ENCODE measurements around the gene PAOX. TPM values are rescaled to one million over a fixed set of nuclear protein-coding genes. Genes with fewer than 3 reads are reported as not detected.
"Not testable (repeated sequence)": the region's sequence is repeated elsewhere in the genome, so short reads cannot be mapped to it uniquely, and the experiment has no call there.

Gene PAOX
- total and polyA plus RNA-seq, 7 donors, result 2.4 to 5.2 (median 3.5) TPM

DNA sequence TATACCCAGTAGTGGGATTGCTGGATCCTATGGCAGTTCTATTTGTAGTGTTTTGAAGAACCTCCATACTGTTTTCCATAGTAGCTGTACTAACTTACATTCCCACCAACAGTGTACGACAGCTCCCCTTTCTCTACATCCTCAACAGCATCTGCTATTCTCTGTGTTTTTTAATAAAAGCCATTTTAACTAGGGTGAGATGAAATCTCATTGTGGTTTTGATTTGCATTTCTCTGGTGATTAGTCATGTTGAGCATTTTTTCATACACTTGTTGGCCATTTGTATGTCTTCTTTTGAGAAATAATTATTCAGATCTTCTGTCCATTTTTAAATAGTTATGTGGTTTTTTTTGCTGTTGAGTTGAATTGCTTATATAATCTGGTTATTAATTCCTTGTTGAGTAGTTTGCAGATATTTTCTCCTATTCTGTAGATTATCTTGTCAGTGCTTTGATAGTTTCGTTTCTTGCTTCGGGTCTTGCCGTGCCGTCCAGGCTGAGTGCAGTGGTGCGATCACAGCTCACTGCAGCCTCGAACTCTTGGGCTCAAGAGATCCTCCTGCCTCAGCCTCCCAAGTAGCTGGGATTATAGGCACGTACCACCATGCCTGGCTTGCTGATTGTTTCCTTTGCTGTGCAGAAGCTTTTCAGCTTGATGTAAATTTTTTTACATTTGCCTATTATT is 26.9 kb downstream of the PAOX start:
- ATAC-seq (no peak), DNase-seq (no peak)
- TF ChIP-seq, protein P1, sequence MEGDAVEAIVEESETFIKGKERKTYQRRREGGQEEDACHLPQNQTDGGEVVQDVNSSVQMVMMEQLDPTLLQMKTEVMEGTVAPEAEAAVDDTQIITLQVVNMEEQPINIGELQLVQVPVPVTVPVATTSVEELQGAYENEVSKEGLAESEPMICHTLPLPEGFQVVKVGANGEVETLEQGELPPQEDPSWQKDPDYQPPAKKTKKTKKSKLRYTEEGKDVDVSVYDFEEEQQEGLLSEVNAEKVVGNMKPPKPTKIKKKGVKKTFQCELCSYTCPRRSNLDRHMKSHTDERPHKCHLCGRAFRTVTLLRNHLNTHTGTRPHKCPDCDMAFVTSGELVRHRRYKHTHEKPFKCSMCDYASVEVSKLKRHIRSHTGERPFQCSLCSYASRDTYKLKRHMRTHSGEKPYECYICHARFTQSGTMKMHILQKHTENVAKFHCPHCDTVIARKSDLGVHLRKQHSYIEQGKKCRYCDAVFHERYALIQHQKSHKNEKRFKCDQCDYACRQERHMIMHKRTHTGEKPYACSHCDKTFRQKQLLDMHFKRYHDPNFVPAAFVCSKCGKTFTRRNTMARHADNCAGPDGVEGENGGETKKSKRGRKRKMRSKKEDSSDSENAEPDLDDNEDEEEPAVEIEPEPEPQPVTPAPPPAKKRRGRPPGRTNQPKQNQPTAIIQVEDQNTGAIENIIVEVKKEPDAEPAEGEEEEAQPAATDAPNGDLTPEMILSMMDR (IDR thresholded peaks at IDR 0.05), result no peak
- intact Hi-C loops (cut with DNase I), result no loop called here
- Histone ChIP-seq H3K36me3 (ENCODE audit: insufficient read depth in 1 of 2, low read depth in 1 of 2) (peaks cover 11 to 97% of the 10 kb centered on the region in 2 donors), H3K9me3 (peaks cover 2% of the 10 kb centered on the region), H3K4me1 (no peaks in the 10 kb centered on the region), H3K27ac (no peak overlapping the region), H3K4me3 (no peak overlapping the region), H3K27me3 (ENCODE audit: insufficient read depth in 3 of 3, low read length in 2 of 3) (no peaks in the 10 kb centered on the region)
- WGBS, 3 donors, result 90 to 96% (median 95%) methylated on average over 8 of the region's 8 CpGs

DNA sequence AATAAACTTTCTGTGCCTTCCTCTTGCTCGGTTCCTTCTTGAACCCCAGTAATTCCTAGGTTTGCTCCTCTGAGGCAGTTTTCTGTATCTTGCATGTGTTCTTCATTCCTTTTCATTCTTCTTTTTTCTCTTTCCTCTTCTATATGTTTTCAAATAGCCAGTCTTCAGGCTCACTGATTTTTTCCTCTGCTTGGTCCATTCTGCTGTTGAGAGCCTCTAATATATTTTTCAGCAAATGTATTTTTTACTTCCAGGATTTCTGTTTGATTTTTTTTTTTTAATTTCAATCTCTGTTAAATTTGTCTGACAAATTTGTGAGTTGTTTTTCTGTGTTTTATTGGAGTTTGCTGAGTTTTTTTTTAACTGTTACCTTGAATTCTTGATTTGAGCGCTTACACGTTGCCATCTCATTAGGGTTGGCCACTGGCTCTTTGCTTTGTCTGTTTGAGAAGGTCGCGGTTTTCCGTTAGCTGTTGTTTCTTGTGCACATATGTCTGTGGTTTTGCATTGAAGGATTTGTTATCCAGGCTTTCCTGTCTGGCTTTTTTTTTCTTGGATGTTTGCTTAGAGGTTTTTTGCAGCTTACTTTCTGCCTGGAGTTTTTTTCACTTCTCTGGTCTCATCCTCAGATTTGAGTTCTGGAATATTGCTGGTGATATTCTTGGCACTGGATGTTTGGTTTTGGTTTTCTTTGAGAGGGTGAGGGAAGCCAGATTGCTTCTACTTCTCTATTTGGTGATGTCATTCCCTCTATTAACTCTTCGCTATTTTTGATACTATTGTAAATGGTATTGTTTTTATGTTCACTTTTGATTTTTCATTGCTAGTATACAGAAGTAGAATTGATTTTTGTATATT is 32.7 kb downstream of the PAOX start:
- H3K36me3 ChIP-seq (ENCODE audit: insufficient read depth in 1 of 2, low read depth in 1 of 2), result peaks cover 5 to 75% of the 10 kb centered on the region in 2 donors
- 97 to 99% (median 97%) methylated on average over 7 of the region's 7 CpGs for WGBS, 3 donors
- H3K9me3 ChIP-seq, result peaks cover 23% of the 10 kb centered on the region
- ATAC-seq (no peak), DNase-seq (no peak)
- no peak overlapping the region for H3K27ac ChIP-seq
- H3K4me1 ChIP-seq, result no peaks in the 10 kb centered on the region
- TF ChIP-seq, protein P1 (IDR thresholded peaks at IDR 0.05), result no peak
- H3K27me3 ChIP-seq (ENCODE audit: insufficient read depth in 3 of 3, low read length in 2 of 3), result no peaks in the 10 kb centered on the region
- intact Hi-C loops (cut with DNase I), result no loop called here
- no peak overlapping the region for H3K4me3 ChIP-seq

DNA sequence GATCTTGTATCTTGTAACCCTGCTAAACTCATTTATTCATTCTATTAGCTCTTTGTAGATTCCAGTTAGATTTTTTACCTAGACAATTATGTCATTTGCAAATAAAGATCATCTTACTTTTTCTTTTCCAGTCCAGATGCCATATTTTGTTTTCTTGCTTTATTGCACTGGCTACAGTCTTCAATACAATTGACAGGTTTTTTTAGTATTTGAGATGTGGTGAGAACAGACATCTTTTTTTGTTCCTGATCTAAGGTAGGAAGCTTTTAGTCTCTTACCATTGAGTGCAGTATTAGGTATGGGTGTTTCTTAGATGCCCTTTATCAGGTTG is 33.3 kb downstream of the PAOX start:
- TF ChIP-seq, protein P1 (IDR thresholded peaks at IDR 0.05), result no peak
- H3K27ac ChIP-seq, result no peak overlapping the region
- intact Hi-C loops (cut with DNase I), result no loop called here
- H3K4me1 ChIP-seq, result no peaks in the 10 kb centered on the region
- peaks cover 5 to 69% of the 10 kb centered on the region in 2 donors for H3K36me3 ChIP-seq (ENCODE audit: insufficient read depth in 1 of 2, low read depth in 1 of 2)
- no peak for ATAC-seq
- H3K27me3 ChIP-seq (ENCODE audit: insufficient read depth in 3 of 3, low read length in 2 of 3), result no peaks in the 10 kb centered on the region
- DNase-seq, result no peak
- no peak overlapping the region for H3K4me3 ChIP-seq
- peaks cover 23% of the 10 kb centered on the region for H3K9me3 ChIP-seq

DNA sequence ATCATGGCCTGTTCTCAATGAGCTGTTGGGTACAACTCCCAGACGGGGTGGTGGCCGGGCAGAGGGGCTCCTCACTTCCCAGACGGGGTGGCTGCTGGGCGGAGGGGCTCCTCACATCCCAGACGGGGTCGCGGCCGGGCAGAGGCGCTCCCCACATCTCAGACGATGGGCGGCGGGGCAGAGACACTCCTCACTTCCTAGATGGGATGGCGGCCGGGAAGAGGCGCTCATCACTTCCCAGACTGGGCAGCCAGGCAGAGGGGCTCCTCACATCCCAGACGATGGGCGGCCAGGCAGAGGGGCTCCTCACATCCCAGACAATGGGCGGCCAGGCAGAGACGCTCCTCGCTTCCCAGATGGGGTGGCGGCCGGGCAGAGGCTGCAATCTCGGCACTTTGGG is 35.3 kb downstream of the PAOX start:
- ATAC-seq; H3K4me1 ChIP-seq; intact Hi-C loops (cut with DNase I); H3K27ac ChIP-seq; H3K4me3 ChIP-seq; DNase-seq; H3K27me3 ChIP-seq (ENCODE audit: insufficient read depth in 3 of 3, low read length in 2 of 3): not testable (repeated sequence)
- Histone ChIP-seq H3K9me3 (peaks cover 23% of the 10 kb centered on the region), H3K36me3 (ENCODE audit: insufficient read depth in 1 of 2, low read depth in 1 of 2) (peaks cover 0 to 63% of the 10 kb centered on the region in 2 donors)
- 99% methylated on average over 16 to 21 of the region's 23 CpGs for WGBS, 3 donors

DNA sequence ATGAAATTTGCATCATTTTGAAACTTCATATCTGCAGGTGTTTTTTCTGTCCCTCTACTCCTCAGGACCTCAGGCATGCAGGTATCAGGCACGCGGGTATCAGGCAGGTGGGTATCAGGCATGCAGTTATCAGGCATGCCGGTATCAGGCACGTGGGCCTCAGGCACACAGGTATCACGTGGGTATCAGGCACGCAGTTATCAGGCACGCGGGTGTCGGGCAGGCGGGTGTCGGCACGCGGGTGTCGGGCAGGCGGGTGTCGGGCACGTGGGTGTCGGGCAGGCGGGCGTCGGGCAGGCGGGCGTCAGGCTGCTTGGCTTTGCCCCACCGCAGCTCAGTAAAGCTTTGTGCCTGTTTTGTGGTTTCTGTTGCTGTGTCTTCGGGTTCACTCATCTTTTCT is 36.7 kb downstream of the PAOX start:
- Histone ChIP-seq H3K4me3 (no peak overlapping the region), H3K27me3 (ENCODE audit: insufficient read depth in 3 of 3, low read length in 2 of 3) (peaks cover 0 to 5% (median 0%) of the 10 kb centered on the region in 3 donors), H3K36me3 (ENCODE audit: insufficient read depth in 1 of 2, low read depth in 1 of 2) (peaks cover 0 to 63% of the 10 kb centered on the region in 2 donors), H3K27ac (no peak overlapping the region), H3K4me1 (no peaks in the 10 kb centered on the region), H3K9me3 (peaks cover 23% of the 10 kb centered on the region)
- WGBS, 3 donors, result 95 to 99% (median 96%) methylated on average over 25 of the region's 25 CpGs
- TF ChIP-seq, protein P1 (IDR thresholded peaks at IDR 0.05), result no peak
- no peak for DNase-seq
- ATAC-seq, result no peak
- intact Hi-C loops (cut with DNase I), result no loop called here

All from psoas muscle (tissue), 8 donors.